ENCODE data around the gene PHPT1.
A peak's percentile ranks its signal among the peaks of the same experiment; 100 is the strongest.
"Not testable (repeated sequence)": the region's sequence is repeated elsewhere in the genome, so short reads cannot be mapped to it uniquely, and the experiment has no call there.

Gene PHPT1

DNA sequence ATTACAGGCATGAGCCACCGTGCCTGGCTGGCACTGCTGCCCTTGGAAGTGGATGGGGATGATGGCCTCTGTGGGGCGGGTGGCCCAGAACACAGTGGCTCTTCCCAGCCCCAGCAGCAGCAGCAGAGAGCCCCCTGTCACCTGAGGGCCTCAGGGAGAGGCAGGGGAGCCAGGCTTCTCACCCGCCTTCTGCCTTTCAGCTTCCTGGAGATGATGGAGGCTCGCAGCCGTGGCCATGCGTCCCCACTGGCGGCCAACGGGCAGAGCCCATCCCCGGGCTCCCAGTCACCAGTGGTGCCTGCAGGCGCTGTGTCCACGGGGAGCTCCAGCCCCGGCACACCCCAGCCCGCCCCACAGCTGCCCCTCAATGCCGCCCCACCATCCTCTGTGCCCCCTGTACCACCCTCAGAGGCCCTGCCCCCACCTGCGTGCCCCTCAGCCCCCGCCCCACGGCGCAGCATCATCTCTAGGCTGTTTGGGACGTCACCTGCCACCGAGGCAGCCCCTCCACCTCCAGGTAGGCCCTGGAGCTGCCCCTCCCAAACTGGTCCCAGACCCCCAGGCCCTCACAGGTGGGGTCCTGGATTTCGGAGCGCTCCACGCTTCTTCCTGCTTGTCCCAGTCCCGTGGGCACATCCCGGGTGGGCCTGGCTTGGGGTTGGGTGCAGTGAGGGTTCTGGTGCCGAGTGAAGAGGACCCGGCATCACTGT is 11.9 kb upstream of the PHPT1 start:
- DNase-seq = no peak
- no peak for ATAC-seq

DNA sequence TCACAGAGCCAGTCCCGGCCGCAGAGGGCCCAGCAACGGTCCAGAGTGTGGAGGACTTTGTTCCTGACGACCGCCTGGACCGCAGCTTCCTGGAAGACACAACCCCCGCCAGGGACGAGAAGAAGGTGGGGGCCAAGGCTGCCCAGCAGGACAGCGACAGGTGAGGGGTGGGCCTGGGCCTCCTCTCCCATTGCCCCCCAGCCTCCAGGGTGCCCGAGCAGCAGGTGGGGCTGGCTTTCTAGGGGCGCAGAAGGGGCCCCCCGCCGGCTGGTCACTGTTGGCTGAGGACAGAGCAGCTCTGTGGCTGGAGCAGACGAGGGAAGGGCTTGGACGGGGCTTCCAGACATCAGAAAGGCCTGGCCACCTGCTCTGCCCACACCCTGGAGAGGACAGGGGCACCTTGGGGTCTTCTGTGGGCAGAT is 11.3 kb upstream of the PHPT1 start:
- not testable (repeated sequence) for ATAC-seq, DNase-seq

DNA sequence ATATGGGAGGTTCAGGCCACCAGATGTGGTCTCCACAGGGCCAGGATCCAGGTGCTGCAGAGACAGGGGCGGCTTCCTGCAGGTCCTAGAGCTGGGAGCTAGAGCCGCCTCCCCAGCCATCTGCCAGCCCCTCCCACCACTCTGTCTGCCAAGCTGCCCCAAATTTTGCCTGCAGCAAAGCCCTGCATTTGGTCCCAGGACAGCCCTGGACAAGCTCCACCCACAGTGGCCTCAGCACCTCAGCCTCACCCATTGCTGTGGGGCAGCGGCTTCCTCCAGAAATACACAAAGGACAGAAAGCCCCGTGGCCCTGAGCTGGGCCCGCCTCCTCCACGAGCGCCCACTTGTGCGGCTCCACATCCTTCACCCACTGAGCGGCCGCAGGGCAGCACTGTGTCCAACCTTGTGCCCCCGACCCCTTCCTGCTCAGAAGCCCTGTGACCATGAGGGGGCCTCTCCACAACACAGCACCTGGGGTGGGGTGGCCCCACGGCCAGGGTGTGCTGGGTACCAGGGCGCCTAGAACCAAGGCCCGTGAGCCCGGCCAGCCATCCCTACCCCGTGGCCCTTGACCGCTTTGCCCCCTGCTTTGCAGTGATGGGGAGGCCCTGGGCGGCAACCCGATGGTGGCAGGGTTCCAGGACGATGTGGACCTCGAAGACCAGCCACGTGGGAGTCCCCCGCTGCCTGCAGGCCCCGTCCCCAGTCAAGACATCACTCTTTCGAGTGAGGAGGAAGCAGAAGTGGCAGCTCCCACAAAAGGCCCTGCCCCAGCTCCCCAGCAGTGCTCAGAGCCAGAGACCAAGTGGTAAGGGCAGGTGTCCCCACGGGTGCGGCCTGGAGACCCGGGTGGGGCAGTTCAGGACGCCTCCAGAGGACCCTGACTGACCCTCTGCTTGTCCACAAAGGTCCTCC is 10.6 kb upstream of the PHPT1 start:
- DNase-seq = no peak
- ATAC-seq = no peak

DNA sequence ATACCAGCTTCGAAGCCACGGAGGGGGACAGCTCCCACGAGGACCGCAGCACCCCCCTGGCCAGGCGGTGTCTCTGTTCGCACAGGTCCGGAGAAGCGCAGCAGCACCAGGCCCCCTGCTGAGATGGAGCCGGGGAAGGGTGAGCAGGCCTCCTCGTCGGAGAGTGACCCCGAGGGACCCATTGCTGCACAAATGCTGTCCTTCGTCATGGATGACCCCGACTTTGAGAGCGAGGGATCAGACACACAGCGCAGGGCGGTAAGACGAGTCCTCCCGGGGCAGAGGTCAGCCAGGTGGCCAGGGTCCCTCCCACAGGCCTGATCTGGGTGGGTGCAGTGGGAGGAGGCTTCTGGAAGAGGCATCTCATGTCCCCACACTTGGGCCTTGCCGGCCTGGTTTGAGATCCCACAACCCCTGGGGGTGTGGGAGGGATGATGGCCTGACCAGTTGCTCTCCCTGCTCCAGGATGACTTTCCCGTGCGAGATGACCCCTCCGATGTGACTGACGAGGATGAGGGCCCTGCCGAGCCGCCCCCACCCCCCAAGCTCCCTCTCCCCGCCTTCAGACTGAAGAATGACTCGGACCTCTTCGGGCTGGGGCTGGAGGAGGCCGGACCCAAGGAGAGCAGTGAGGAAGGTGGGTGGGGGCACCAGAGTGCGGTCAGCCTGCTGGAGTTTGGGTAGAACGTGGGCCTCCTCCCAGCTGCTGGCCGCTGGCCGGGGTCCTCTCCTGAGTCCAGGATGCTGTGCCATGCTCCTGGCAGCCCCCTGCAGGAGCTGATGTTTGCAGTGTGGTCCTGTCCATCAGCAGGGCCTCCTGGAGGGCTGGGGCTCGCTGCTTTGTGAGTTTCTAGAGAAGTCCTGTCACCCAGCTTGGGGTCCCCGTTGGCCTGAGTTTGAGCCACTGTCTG is 9.7 kb upstream of the PHPT1 start:
- ATAC-seq (no peak), DNase-seq (no peak)

DNA sequence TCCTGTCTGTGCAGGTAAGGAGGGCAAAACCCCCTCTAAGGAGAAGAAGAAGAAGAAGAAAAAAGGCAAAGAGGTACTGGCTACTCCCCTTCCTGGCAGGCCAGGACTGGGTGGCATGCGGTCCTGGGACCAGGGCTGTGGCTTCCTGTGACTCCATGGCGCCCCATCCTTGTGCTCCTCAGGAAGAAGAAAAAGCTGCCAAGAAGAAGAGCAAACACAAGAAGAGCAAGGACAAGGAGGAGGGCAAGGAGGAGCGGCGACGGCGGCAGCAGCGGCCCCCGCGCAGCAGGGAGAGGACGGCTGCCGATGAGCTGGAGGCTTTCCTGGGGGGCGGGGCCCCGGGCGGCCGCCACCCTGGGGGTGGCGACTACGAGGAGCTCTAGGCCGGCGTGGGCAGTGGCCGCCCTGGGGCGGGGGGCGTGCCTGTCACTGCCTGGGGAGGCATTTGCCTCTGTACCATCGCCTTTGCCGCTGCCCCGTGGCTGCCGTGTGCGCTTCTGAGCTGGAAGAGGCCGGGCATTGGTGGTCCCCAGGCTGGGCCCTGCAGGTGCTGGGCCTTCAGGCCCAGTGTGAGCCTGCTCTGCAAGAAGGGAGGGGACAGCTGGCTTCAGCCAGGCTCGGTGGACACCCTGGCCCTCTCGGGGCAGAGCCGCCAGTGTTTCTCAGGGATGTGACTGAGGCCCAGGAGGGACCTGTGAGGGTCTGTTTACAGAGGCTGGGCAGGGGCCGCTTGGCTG is 8.9 kb upstream of the PHPT1 start:
- no peak for DNase-seq
- ATAC-seq = no peak

DNA sequence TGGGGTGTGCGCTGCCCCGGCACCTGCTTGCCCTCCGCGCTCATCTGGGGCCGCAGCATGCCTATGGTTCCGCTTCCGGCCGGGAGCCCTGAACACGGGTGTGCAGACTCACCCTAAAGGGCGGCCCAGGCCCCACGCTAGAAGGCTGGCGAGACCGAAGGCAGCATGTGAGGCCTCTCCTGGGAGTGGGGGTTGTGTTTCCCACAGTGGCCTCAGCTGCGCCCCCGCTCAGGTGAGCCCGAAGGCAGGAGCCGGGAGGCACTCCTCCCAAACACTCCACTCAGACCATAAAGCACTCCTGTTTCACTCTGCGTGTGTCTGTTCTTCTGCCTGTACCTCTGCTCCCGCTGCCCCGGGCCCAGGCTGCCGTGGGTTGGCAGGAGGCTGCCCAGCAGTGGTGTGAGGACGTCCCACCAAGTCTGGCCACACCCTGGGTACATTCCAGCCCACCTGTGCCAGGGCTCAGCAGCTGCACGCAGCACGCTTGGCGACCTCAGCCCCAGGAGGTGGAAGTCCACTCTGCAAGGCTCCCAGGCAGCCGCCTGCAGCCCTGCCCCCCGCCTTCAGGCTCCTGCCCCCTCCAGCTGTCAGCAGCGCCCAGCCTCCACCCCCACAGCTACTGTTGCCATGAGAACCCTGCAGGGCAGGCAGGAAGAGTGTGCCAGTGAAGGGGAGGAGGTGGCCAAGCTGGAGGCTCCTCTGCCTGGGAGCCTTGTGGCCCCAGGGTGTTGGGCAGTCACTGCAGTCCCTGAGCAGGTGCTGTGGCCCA is 8.1 kb upstream of the PHPT1 start:
- DNase-seq = no peak
- ATAC-seq = no peak

DNA sequence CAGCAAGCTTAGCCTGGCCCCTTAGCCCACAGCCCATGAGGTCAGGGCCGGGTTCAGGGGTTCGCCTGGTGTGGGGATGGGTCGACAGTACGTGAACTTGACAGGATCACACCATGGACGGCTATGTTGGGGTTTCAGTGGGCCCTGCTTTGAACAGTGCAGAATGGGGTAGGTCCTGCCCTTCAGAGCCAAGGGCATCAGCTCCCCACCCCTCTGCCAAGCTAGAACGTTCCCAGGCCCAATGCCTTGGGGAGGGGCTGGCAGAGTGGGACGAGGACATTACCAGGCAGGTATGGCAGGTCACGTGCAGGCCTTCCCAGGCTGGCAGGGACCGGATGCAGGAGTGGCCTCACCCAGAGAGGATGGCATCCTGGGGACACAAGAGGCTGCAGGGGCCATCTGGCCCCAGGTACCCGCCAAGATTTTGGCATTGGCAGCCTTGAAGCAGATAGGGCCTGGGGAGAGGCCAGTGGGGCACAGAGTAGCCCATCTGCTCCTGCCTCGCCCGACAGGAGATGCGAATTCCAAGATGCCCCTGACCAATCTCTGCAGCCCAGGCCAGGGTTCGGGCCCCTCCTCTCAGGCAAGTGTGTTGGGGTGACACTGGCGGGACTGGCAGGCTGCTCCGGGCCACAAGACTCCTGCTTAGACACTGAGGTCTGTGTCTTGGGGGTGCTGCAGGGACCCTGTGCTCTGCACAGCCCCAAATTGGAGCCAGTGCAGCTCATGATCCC is 7.4 kb upstream of the PHPT1 start:
- DNase-seq, ATAC-seq: not testable (repeated sequence)

DNA sequence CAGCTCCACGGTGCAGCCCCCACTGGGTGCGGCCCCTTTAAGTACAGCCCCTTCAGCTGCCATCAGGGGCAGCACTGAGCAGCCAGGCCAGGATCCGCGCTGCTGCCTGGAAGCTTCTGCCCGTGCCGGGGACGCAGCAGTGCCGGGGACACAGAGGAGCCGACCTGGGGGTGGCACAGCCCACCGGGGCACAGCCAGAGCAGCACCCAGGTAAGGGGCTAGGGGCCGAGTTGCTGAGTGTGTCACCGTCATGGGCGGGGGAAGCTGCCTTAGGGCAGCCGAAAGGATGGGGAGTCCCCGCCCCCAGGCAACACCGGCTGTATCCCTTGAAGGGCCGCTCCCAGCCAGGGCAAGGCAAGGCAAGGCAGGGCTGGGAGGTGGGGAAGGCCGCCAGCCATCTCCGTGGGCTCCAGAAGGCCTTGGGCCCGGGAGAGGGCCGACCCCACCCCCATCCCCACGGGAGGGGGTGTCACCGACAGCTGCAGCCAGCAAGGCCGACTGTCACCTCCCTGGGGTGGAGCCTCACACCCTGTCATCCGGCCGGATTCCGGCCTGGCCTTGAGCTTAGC is 6.7 kb upstream of the PHPT1 start, which contains the start of gene AJM1:
Gene AJM1, plus strand, starts transcription at position 99 of the 569 bp plus-strand sequence. CDS start 1,937 bp downstream, outside the sequence.
- peak; percentile 87 for ATAC-seq
- DNase-seq = peak; percentile 82

DNA sequence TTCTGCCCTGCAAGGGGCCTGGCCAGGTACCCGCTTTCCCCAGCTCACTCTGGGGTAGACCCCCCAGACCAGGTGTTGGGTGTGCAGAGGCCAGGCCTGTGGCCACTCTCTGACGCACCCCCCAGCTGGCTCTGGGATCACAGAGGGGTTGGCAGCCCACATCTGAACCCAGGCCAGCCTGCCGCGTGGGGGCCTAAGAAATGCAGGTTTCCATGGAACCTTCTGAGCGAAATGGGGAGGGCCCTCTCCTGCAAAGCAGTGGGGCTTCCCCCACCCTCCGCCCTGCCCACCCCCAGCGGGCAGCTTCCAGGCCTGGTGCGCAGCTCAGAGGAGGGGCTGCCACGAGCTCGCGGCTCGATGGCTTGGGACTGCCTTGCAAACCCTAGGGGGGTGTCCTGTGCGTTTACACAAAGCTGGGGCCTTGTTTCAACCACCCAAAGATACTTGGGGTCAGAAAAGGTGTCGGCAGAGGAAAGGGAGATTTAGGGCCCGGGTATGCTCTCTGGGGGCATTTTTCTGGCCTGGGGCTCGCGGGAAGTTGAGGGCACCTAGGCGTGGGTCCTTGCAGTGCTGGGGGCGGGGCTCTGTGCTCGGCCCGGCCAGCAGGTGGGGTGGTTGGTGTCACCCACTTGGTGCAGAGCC is 5.9 kb upstream of the PHPT1 start:
- not testable (repeated sequence) for ATAC-seq, DNase-seq

DNA sequence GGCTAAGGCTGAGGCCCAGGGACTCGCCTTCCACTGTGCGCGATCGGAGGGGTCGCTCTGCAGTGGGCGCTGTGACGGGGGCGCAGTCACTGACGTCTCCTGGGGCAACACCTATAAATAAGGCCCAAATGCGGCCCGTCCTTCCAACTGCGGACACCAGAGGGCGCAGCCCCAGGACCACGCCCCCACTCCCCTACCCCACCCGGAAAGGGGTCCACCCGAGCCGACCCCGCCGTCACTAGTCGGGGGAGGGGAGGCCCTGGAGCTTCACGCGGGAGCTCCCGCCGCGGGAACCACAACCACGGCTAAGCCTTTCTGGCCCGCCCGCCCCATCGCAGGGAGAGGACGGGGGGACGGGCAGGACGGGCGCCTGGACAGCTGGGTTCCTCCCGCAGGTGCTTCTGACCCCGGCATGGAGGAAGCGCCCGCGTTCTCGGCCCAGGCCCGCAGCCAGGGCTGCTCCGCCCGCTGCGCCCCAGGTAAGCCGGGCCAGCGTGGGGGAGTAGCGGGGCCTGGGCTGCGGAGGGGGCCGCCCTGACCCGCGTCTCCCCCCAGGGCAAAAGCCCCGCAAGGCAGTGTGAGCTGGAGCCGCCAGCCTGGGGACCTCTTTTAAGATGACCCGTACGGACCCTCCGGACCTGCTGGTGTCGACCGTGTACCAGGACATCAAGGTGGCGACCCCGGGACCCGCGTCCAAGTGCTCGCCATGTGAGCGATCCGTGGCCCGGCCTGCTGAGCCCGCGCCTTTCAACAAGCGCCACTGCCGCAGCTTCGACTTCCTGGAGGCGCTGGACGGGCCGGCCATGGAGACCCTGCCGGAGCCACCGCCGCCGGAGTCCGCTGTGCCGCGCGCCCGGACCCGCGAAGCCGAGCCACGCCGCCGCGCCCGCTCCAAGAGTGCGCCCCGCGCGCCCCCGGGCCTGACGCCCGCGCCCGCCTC is 5.1 kb upstream of the PHPT1 start:
- not testable (repeated sequence) for ATAC-seq
- peak; percentile 78 for DNase-seq

DNA sequence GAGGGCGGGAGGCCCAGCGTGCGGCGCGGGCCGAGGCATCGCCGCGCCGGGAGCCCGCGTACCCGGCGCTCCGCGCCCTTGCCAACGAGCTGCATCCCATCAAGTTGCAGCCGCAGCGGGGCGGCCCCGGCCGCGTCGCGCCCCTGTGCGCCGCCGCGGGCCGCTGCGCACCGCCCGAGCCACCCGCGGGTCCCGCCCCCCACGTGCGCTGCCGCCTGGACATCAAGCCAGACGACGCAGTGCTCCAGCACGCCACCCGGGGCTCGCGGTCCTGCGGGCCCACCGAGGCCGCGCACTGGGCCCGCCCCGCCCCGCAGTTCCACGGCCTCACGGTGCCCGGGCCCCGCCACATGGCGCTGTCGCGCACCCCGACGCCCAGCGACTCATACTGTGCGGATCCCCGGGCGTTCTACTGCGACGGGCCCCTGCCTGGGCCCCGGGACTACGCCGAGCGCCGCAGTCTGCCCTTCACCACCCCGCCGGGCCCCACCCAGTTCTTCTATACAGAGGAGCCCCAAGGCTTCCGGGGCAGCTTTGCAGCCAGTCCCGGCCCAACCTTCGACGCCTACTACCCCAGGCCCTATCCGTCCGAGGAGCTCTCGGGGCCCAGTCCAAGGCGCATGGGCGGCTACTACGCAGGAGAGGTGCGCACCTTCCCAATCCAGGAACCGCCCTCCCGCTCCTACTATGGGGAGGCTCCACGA is 4.3 kb upstream of the PHPT1 start:
- DNase-seq = peak; percentile 29
- ATAC-seq = no peak

DNA sequence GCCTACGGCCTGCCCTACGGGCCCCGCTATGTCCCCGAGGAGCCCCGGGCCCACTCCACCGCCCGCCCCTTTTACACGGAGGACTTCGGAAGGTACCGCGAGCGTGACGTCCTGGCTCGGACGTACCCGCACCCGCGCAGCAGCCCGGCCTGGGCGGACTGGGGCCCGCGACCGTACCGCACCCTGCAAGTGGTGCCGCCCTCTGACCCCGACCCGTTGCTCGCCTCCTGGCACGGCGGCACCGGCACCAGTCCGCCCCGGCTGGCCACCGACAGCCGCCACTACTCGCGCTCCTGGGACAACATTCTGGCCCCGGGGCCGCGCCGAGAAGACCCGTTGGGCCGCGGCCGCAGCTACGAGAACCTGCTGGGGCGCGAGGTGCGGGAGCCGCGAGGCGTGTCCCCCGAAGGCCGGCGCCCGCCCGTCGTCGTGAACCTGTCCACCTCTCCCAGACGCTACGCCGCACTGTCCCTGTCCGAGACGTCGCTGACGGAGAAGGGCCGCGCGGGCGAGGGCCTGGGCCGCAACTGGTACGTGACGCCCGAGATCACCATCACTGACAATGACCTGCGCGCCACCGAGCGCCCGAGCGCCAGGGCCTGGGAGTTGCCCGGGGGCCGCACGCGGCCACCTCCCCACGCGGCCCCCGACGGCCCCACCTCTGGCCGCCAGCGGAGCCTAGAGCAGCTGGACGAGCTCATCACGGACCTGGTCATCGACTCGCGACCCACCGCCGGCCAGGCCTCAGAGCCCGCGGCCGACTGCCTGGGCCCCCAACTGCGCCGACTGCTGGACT is 3.5 kb upstream of the PHPT1 start:
- DNase-seq (no peak), ATAC-seq (no peak)

DNA sequence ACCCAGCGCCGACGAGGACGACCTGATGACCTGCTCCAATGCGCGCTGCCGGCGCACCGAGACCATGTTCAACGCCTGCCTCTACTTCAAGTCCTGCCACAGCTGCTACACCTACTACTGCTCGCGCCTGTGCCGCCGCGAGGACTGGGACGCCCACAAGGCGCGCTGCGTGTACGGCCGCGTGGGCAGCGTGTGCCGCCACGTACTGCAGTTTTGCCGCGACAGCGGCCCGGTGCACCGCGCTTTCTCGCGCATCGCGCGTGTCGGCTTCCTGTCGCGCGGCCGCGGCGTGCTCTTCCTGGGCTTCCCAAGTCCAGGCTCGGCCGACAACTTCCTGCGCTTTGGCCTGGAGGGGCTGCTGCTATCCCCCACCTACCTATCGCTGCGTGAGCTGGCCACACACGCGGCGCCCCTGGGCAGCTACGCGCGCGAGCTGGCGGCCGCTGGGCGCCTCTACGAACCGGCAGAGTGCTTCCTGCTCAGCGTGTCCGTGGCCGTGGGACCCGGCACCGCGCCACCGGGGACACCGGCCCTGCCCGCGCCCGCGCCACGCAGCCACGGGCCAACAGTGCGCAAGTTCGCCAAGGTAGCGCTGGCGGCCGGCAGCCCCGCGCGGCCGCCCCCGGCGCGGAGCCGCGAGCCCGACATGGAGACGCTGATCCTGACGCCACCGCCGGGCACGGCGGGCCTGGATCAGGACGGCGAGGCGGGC is 2.7 kb upstream of the PHPT1 start:
- ATAC-seq (no peak), DNase-seq (no peak)

DNA sequence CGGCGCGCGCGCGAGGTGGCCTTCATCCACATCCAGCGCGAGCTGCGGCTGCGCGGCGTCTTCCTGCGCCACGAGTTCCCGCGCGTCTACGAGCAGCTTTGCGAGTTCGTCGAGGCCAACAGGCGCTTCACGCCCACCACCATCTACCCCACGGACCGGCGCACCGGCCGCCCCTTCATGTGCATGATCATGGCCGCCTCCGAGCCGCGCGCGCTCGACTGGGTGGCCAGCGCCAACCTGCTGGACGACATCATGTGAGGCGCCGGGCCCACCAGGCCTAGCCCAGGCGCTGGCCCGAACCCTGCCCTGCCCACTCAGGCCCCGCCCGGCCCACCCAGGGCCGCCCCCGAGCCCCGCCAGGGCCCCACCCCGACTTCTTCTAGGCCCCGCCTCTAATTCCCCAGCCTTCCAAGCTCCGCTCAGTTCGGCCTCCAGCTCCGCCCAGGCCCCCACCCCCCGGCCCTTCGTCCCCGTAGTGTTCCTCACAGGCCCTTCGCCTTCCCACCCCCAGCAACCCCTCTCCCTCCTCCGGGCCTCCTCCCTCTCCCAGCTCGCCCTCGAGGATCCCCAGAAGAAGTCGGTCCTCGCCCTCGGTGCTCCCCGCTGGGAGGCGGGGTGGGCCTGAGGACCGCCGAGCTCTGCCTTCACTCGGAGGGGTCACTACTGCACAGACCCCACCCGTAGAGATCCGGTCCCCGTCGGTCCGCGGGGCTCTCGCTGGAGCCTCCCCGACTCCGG is 2.0 kb upstream of the PHPT1 start:
- no peak for ATAC-seq
- DNase-seq = peak; percentile 40

DNA sequence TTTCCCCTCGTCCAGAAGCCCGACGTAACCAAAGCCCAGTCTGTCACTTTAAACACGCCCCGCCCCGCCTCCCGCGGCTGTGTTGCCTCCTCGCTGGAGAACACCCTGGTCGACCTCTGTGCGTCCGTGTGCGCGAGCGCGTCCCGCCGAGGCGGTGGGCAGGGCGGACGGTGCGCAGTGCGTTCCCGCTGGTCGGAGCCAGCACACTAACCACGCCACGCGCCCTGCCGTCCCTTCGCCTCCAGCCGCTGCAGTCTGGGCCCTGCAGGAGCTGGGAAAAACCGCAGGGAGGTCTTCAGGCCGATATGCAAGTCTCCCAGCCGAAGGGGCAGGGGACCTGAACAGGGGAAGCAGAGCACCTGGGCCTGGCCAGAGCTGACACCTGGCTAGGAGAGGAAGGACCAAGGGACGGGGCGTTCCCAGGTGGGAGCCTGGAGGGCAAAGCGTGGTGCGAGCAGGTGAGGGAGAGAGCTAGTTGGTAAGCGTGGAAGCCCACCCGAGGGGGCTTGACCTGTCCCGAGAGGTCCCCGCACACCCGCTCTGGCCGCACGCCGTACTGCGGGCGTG is 1.3 kb upstream of the PHPT1 start:
- ATAC-seq (peak; percentile 34), DNase-seq (peak; percentile 90)

All from stimulated activated naive CD8-positive, alpha-beta T cell treated with anti-CD3 and anti-CD28 coated beads, Interleukin-15, Interleukin-2, amounts not matched to agents 100 U/mL and 50 U/mL, for 24 hours (primary cell).